B cell (primary cell): Measurements from ENCODE around the gene CDH18. TPM values are rescaled to one million over a fixed set of nuclear protein-coding genes. Genes with fewer than 3 reads are reported as not detected.

Experiments used
- ATAC-seq: fragments of 200-7000 bp; cut with Tn5 transposase; one replicate; pipeline ENCODE4 v1.10.0; 2021; ENCODE audit warnings: low read depth, mild to moderate bottlenecking, moderate number of reproducible peaks, moderate library complexity
- CTCF ChIA-PET: fragments of 350-600 bp; sonication (Branson Sonifier 250); formaldehyde crosslinking; loops from one replicate; lab custom pipeline; 2021; ENCODE audit warnings: antibody characterized with exemption, inconsistent platforms; lab: Charles Lee
- POLR2A ChIA-PET: fragments of 350-600 bp; sonication (Branson Sonifier 250); formaldehyde crosslinking; loops from one replicate; lab custom pipeline; 2021; ENCODE audit warnings: antibody characterized with exemption; lab: Charles Lee
- DNase-seq: peaks from one replicate; pipeline ENCODE4 v3.0.0; 2013
- H2AFZ ChIP-seq: 2 replicates; pipeline ENCODE4 v1.6.1; 2012; ENCODE audit warnings: mild to moderate bottlenecking, low read depth, low read length; ENCODE audit not compliant: insufficient read depth, poor library complexity, severe bottlenecking
- H3K27ac ChIP-seq, 2 donors: 1 replicate in 1 of 2; 2 replicates in 1 of 2; pipeline ENCODE4 v1.5.1; 2012 to 2013; ENCODE audit warnings: low read length in 2 of 2, mild to moderate bottlenecking in 2 of 2, moderate library complexity in 1 of 2
- H3K27me3 ChIP-seq, 4 experiments: fragments of 200-600 bp in 1 of 4; sonication (generic) in 1 of 4; replicated peaks in 1 of 4; 1 replicate in 2 of 4; 2 replicates in 2 of 4; pipeline versions ENCODE4 v1.6.1 to v1.7.0; 2013 to 2016; ENCODE audit warnings: low read length in 3 of 4, mild to moderate bottlenecking in 2 of 4, mixed read lengths in 1 of 4, moderate library complexity in 1 of 4; ENCODE audit not compliant: insufficient read depth in 4 of 4, control insufficient read depth in 3 of 4; ENCODE audit errors: control extremely low read depth in 1 of 4
- H3K36me3 ChIP-seq, 2 experiments: replicated peaks in 1 of 2; 1 replicate in 1 of 2; 2 replicates in 1 of 2; pipeline versions ENCODE4 v1.6.1 to v1.7.1; 2013; ENCODE audit warnings: low read length in 1 of 2; ENCODE audit not compliant: insufficient read depth in 2 of 2, control insufficient read depth in 1 of 2; ENCODE audit errors: control extremely low read depth in 1 of 2, extremely low read depth in 1 of 2
- H3K4me1 ChIP-seq, 2 donors: fragments of 200-600 bp in 1 of 2; sonication (generic) in 1 of 2; 1 replicate in 1 of 2; 2 replicates in 1 of 2; pipeline versions ENCODE4 v1.5.1 to v1.6.1; 2013 to 2017; ENCODE audit warnings: low read length in 2 of 2; ENCODE audit not compliant: control insufficient read depth in 2 of 2, insufficient read depth in 2 of 2
- H3K4me2 ChIP-seq: replicated peaks from 2 replicates; pipeline ENCODE3; 2012; ENCODE audit warnings: mild to moderate bottlenecking, low read depth, low read length; ENCODE audit not compliant: poor library complexity, severe bottlenecking
- H3K4me3 ChIP-seq, 5 experiments: fragments of 200-600 bp in 1 of 5; sonication (generic) in 1 of 5; 1 replicate in 3 of 5; 2 replicates in 2 of 5; pipeline versions ENCODE4 v1.5.1 to v1.7.0; 2011 to 2016; ENCODE audit warnings: low read length in 4 of 5, mild to moderate bottlenecking in 4 of 5, low read depth in 2 of 5, control low read depth in 1 of 5, moderate library complexity in 1 of 5; ENCODE audit not compliant: insufficient read depth in 1 of 5; ENCODE audit errors: control extremely low read depth in 1 of 5, extremely low read depth in 1 of 5
- H3K79me2 ChIP-seq: fragments of 200-600 bp; sonication (generic); one replicate; pipeline ENCODE4 v1.6.0; 2016; ENCODE audit warnings: low read length; ENCODE audit not compliant: control insufficient read depth, insufficient read depth
- H3K9ac ChIP-seq: fragments of 200-600 bp; sonication (generic); 2 replicates; pipeline ENCODE4 v1.6.1; 2017; ENCODE audit warnings: mild to moderate bottlenecking, low read length, moderate library complexity
- H3K9me3 ChIP-seq, 3 donors: one replicate each; pipeline versions ENCODE4 v1.6.1 to v1.7.1; 2013; ENCODE audit warnings: low read length in 2 of 3; ENCODE audit not compliant: control insufficient read depth in 2 of 3, insufficient read depth in 1 of 3; ENCODE audit errors: control extremely low read depth in 1 of 3
- H4K20me1 ChIP-seq: 2 replicates; pipeline ENCODE4 v1.6.0; 2012; ENCODE audit warnings: mild to moderate bottlenecking, low read length; ENCODE audit not compliant: insufficient read depth, control insufficient read depth, poor library complexity, severe bottlenecking
- H3K27ac Mint-ChIP-seq: one replicate; pipeline ENCODE4 v1.8.0; 2021; ENCODE audit warnings: mixed read lengths
- H3K27me3 Mint-ChIP-seq: one replicate; pipeline ENCODE4 v1.8.0; 2021; ENCODE audit warnings: mixed read lengths
- H3K4me1 Mint-ChIP-seq: one replicate; pipeline ENCODE4 v1.8.0; 2021; ENCODE audit warnings: mixed read lengths
- H3K4me3 Mint-ChIP-seq: one replicate; pipeline ENCODE4 v1.8.0; 2021; ENCODE audit warnings: mixed read lengths
- H3K9me3 Mint-ChIP-seq: one replicate; pipeline ENCODE4 v1.8.0; 2022; ENCODE audit warnings: mixed read lengths; ENCODE audit not compliant: insufficient read depth
- EZH2 ChIP-seq: IDR thresholded peaks from 2 replicates; pipeline ENCODE4 v1.6.1; 2012; ENCODE audit warnings: borderline replicate concordance, low read depth, mild to moderate bottlenecking, moderate library complexity, low read length; ENCODE audit not compliant: insufficient read depth, poor library complexity, severe bottlenecking
- WGBS: methylation state at CpG from one replicate; pipeline ENCODE4 v1.1.5; 2013; ENCODE audit warnings: missing lambda C conversion rate; ENCODE audit not compliant: insufficient coverage; 5-methylcytosine and 5-hydroxymethylcytosine counted together
- intact Hi-C: fragments of 100-400 bp; cut with micrococcal nuclease; formaldehyde crosslinking; loops from one replicate; pipeline ENCODE4 v1.10.0; 2022
- polyA plus RNA-seq: library from polyadenylated mRNA; depleted of rRNA; stranded (reverse); fragments of >200 nt; gene quantifications from 2 replicates; pipeline ENCODE4 v1.2.3, GENCODE V29; 2012
- total RNA-seq, 2 donors: library from RNA; stranded (reverse); fragments of 120-200 nt in 1 of 2; gene quantifications; 1 replicate in 1 of 2; 2 replicates in 1 of 2; pipeline versions ENCODE4 v1.2.3 to v1.2.4, GENCODE V29; 2013 to 2022
- TF ChIP-seq, protein P1 (sequence below): fragments of 200-600 bp; IDR thresholded peaks from one replicate; pipeline ENCODE4 v1.8.0; 2022; ENCODE audit warnings: antibody characterized with exemption, mild to moderate bottlenecking

CDH18 gene
- total and polyA plus RNA-seq, 2 donors (not counting 1 experiment from before 2014, with no cell fraction given): not detected

DNA sequence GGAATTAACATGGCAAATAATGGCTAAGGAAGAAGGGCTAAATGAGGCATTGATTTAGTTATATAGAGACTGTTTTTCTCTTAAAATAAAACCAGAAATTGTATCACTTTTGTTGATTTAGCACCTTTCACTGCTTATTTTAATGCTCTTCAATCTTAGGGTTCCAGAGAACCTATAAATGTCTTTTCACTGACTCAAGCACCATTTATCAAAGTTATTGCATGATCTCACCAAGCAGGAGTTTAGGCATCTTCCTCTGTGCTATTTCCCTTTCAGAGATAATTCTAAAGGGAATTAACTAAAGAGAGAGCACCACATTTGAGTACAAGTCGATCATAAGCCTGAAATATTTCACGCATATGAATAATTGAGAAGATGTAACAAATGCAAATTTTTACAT, 357.1 kb downstream of the CDH18 start:
- H3K27ac ChIP-seq: no peak overlapping the region
- no peak overlapping the region for H3K9ac ChIP-seq
- no peak overlapping the region for H2AFZ ChIP-seq
- H3K4me2 ChIP-seq: no peak overlapping the region
- H3K4me3 Mint-ChIP-seq: no peak overlapping the region
- WGBS: no CpG with 5 or more reads among the region's 2 CpGs
- ATAC-seq: no peak
- H3K9me3 ChIP-seq: no peaks in the 10 kb centered on the region
- no peaks in the 10 kb centered on the region for H3K4me1 ChIP-seq
- no peaks in the 10 kb centered on the region for H3K9me3 Mint-ChIP-seq
- no peaks in the 10 kb centered on the region for H3K36me3 ChIP-seq
- no peaks in the 10 kb centered on the region for H3K4me1 Mint-ChIP-seq
- no peaks in the 10 kb centered on the region for H3K27me3 ChIP-seq
- no peaks in the 10 kb centered on the region for H4K20me1 ChIP-seq
- H3K27ac Mint-ChIP-seq: no peak overlapping the region
- TF ChIP-seq, protein P1, sequence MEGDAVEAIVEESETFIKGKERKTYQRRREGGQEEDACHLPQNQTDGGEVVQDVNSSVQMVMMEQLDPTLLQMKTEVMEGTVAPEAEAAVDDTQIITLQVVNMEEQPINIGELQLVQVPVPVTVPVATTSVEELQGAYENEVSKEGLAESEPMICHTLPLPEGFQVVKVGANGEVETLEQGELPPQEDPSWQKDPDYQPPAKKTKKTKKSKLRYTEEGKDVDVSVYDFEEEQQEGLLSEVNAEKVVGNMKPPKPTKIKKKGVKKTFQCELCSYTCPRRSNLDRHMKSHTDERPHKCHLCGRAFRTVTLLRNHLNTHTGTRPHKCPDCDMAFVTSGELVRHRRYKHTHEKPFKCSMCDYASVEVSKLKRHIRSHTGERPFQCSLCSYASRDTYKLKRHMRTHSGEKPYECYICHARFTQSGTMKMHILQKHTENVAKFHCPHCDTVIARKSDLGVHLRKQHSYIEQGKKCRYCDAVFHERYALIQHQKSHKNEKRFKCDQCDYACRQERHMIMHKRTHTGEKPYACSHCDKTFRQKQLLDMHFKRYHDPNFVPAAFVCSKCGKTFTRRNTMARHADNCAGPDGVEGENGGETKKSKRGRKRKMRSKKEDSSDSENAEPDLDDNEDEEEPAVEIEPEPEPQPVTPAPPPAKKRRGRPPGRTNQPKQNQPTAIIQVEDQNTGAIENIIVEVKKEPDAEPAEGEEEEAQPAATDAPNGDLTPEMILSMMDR: no peak
- TF ChIP-seq EZH2: no peak
- no peak overlapping the region for H3K4me3 ChIP-seq
- intact Hi-C loops: no loop called here
- DNase-seq: no peak
- ChIA-PET CTCF (no interaction called here), POLR2A (no interaction called here)
- H3K79me2 ChIP-seq: no peaks in the 10 kb centered on the region
- no peaks in the 10 kb centered on the region for H3K27me3 Mint-ChIP-seq

DNA sequence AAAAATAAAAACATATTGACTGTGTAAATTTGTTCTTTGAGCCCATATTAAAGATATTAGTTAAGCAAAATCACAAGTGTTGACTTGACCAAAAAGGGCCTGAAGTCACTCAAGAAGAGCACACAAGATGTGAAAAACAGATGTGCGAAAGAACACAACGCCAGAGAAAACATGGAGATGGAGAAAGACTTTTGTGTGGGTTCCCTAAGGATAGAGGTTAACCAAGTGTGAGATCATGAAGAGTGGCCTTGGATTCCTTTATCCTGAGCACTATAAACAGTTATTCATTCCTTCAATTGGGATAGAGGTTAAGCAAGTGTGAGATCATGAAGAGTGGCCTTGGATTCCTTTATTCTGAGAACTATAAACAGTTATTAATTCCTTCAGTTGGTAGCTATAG, 361.8 kb downstream of the CDH18 start:
- no peaks in the 10 kb centered on the region for H3K4me1 ChIP-seq
- H3K27ac ChIP-seq: no peak overlapping the region
- H3K9me3 Mint-ChIP-seq: peaks cover 6% of the 10 kb centered on the region
- no peak overlapping the region for H2AFZ ChIP-seq
- no peak for ATAC-seq
- H3K27me3 Mint-ChIP-seq: no peaks in the 10 kb centered on the region
- TF ChIP-seq, protein P1: no peak
- no peak for TF ChIP-seq EZH2
- CTCF ChIA-PET: no interaction called here
- 100% methylated on average over 2 of the region's 2 CpGs for WGBS
- H3K79me2 ChIP-seq: no peaks in the 10 kb centered on the region
- no peak overlapping the region for H3K4me3 ChIP-seq
- no peaks in the 10 kb centered on the region for H3K4me1 Mint-ChIP-seq
- H3K36me3 ChIP-seq: no peaks in the 10 kb centered on the region
- no peaks in the 10 kb centered on the region for H4K20me1 ChIP-seq
- intact Hi-C loops: no loop called here
- POLR2A ChIA-PET: no interaction called here
- H3K4me2 ChIP-seq: no peak overlapping the region
- no peaks in the 10 kb centered on the region for H3K27me3 ChIP-seq
- no peak overlapping the region for H3K9ac ChIP-seq
- H3K4me3 Mint-ChIP-seq: no peak overlapping the region
- DNase-seq: no peak
- no peak overlapping the region for H3K27ac Mint-ChIP-seq
- H3K9me3 ChIP-seq: peaks cover 0 to 3% (median 0%) of the 10 kb centered on the region in 3 donors
